ENCODE results near the gene GDF15. TPM values are rescaled to one million over a fixed set of nuclear protein-coding genes. Genes with fewer than 3 reads are reported as not detected.
A peak's percentile ranks its signal among the peaks of the same experiment; 100 is the strongest.

GDF15 gene
- total RNA-seq: 10 to 100 TPM; 36.3 to 77.0 (median 58.9) TPM

GRCh38 chr19:18385675-18386542 lies at the start of gene GDF15:
Gene GDF15 (plus strand): TSS chr19:18386158. CDS start chr19:18386190, 32 bp downstream.
- Histone ChIP-seq H3K36me3 (no peaks in the 10 kb centered on the region), H3K27me3 (no peaks in the 10 kb centered on the region), H3K4me1 (peaks cover 10 to 39% (median 21%) of the 10 kb centered on the region in 4 donors), H3K9me3 (no peaks in the 10 kb centered on the region), H3K4me3 (peak within 1 kb of the TSS in 3 of 4 donors; percentile 32 to 47 (median 44)), H3K27ac (peak within 1 kb of the TSS; percentile 75 to 83 (median 78))
- peak; percentile 96 for DNase-seq
- in situ Hi-C loops (cut with MboI; ENCODE audit: low pct_ligation_motif_present in 1 of 4, low pct_unique_long_range_greater_than_20kb in 1 of 4, low sequenced_read_pairs in 3 of 4): no loop called here
- intact Hi-C loops (cut with DNase I; ENCODE audit: low total_unique reads): no loop called here
- TF ChIP-seq POLR2AphosphoS5 (IDR thresholded peaks at IDR 0.05) (peak; percentile 92 to 99 (median 98)), EP300 (IDR thresholded peaks at IDR 0.05; ENCODE audit: low read depth) (no peak), CTCF (IDR thresholded peaks at IDR 0.05) (peak; percentile 51 to 89 (median 76)), POLR2A (IDR thresholded peaks at IDR 0.05) (peak; percentile 93)
- WGBS, 2 donors (ENCODE audit: low coverage in 1 of 2): 14 to 24% methylated on average over 1 to 31 of the region's 33 CpGs

GRCh38 chr19:18338541-18338940 lies 47.4 kb upstream of the GDF15 start:
- 61% methylated on average over 9 of the region's 9 CpGs; no CpG with 5 or more reads in 1 of the 2 donors for WGBS, 2 donors (ENCODE audit: low coverage in 1 of 2)
- H3K27ac ChIP-seq: no peak overlapping the region
- no peak overlapping the region for H3K4me3 ChIP-seq
- DNase-seq: no peak
- no peaks in the 10 kb centered on the region for H3K36me3 ChIP-seq
- intact Hi-C loops (cut with DNase I; ENCODE audit: low total_unique reads) (no loop called here), in situ Hi-C loops (cut with MboI; ENCODE audit: low pct_ligation_motif_present in 1 of 4, low pct_unique_long_range_greater_than_20kb in 1 of 4, low sequenced_read_pairs in 3 of 4) (loop anchor here in 1 of 4 donors (25.0 kb wide), 1 partner anchor 126 kb away; the partner anchor contains the start of gene RAB3A)
- H3K27me3 ChIP-seq: no peaks in the 10 kb centered on the region
- TF ChIP-seq POLR2A (IDR thresholded peaks at IDR 0.05) (no peak), POLR2AphosphoS5 (IDR thresholded peaks at IDR 0.05) (no peak), EP300 (IDR thresholded peaks at IDR 0.05; ENCODE audit: low read depth) (no peak), CTCF (IDR thresholded peaks at IDR 0.05) (no peak)
- H3K9me3 ChIP-seq: no peaks in the 10 kb centered on the region
- H3K4me1 ChIP-seq: peaks cover 0 to 29% (median 13%) of the 10 kb centered on the region in 4 donors

GRCh38 chr19:18339723-18340122 lies 46.2 kb upstream of the GDF15 start:
- DNase-seq: no peak
- H3K36me3 ChIP-seq: no peaks in the 10 kb centered on the region
- in situ Hi-C loops (cut with MboI; ENCODE audit: low pct_ligation_motif_present in 1 of 4, low pct_unique_long_range_greater_than_20kb in 1 of 4, low sequenced_read_pairs in 3 of 4): loop anchor here in 2 of 4 donors (5.0 to 25.0 kb wide), 3 partner anchors 55 to 127 kb away; partner anchors contain the start of genes LRRC25 (in 1 of the 2) and RAB3A (in 1 of the 2)
- no peaks in the 10 kb centered on the region for H3K9me3 ChIP-seq
- no peak for TF ChIP-seq EP300 (IDR thresholded peaks at IDR 0.05; ENCODE audit: low read depth)
- peak in 2 of 5 experiments; percentile 12 to 16 for TF ChIP-seq CTCF (IDR thresholded peaks at IDR 0.05)
- TF ChIP-seq POLR2AphosphoS5 (IDR thresholded peaks at IDR 0.05): no peak
- no peak for TF ChIP-seq POLR2A (IDR thresholded peaks at IDR 0.05)
- intact Hi-C loops (cut with DNase I; ENCODE audit: low total_unique reads): no loop called here
- H3K27ac ChIP-seq: peak overlapping the region in 3 of 4 donors; percentile 89 to 93 (median 90)
- 43 to 52% methylated on average over 6 of the region's 6 CpGs for WGBS, 2 donors (ENCODE audit: low coverage in 1 of 2)
- H3K4me1 ChIP-seq: peaks cover 0 to 41% (median 22%) of the 10 kb centered on the region in 4 donors
- H3K4me3 ChIP-seq: peak overlapping the region in 2 of 4 donors; percentile 73 to 87
- no peaks in the 10 kb centered on the region for H3K27me3 ChIP-seq

Measured in transverse colon (tissue), 4 donors.